HG03135 (cell line): ENCODE data around the gene SAMHD1.
"Not testable (repeated sequence)": the region's sequence is repeated elsewhere in the genome, so short reads cannot be mapped to it uniquely, and the experiment has no call there.

ENCODE experiments used
- ATAC-seq: cut with Tn5 transposase; IDR thresholded peaks from one replicate; pipeline ENCODE4 v1.9.1; 2021; ENCODE audit warnings: mild to moderate bottlenecking, moderate library complexity; ENCODE audit not compliant: unreplicated experiment

The SAMHD1 gene

GRCh38 chr20:36951198-36951978 is at the start of gene SAMHD1:
Gene SAMHD1 (minus strand): TSS chr20:36951708. CDS start chr20:36951643, 65 bp downstream.
- ATAC-seq: peak; percentile 91

- ATAC-seq: not testable (repeated sequence)
Observed at GRCh38 chr20:37000171-37000570, 48.7 kb upstream of the SAMHD1 start.

GRCh38 chr20:36998652-36999051 is 47.1 kb upstream of the SAMHD1 start:
- no peak for ATAC-seq

- no peak for ATAC-seq
Observed at GRCh38 chr20:36997121-36997520, 45.6 kb upstream of the SAMHD1 start.

GRCh38 chr20:36994221-36994620 is 42.7 kb upstream of the SAMHD1 start:
- not testable (repeated sequence) for ATAC-seq

- ATAC-seq: no peak
Observed at GRCh38 chr20:36992802-36993334, 41.4 kb upstream of the SAMHD1 start.

GRCh38 chr20:36991703-36992102 is 40.2 kb upstream of the SAMHD1 start:
- ATAC-seq: no peak

GRCh38 chr20:36989797-36990196 is 38.3 kb upstream of the SAMHD1 start:
- ATAC-seq: no peak

GRCh38 chr20:36988494-36988966 is 37.0 kb upstream of the SAMHD1 start:
- no peak for ATAC-seq

- no peak for ATAC-seq
Observed at GRCh38 chr20:36984257-36984638, 32.7 kb upstream of the SAMHD1 start.

- ATAC-seq: no peak
Observed at GRCh38 chr20:36975099-36975818, 23.8 kb upstream of the SAMHD1 start.

- no peak for ATAC-seq
Observed at GRCh38 chr20:36974660-36975059, 23.2 kb upstream of the SAMHD1 start.

- no peak for ATAC-seq
Observed at GRCh38 chr20:36971103-36971502, 19.6 kb upstream of the SAMHD1 start.

- no peak for ATAC-seq
Observed at GRCh38 chr20:36969478-36970186, 18.1 kb upstream of the SAMHD1 start.

- ATAC-seq: no peak
Observed at GRCh38 chr20:36969051-36969450, 17.5 kb upstream of the SAMHD1 start.

GRCh38 chr20:36967636-36968035 is 16.1 kb upstream of the SAMHD1 start:
- ATAC-seq: no peak

- not testable (repeated sequence) for ATAC-seq
Observed at GRCh38 chr20:36966965-36967364, 15.5 kb upstream of the SAMHD1 start.

GRCh38 chr20:36962354-36962941 is 10.9 kb upstream of the SAMHD1 start:
- not testable (repeated sequence) for ATAC-seq

GRCh38 chr20:36959242-36959641 is 7.7 kb upstream of the SAMHD1 start:
- no peak for ATAC-seq

- ATAC-seq: no peak
Observed at GRCh38 chr20:36957875-36958667, 6.6 kb upstream of the SAMHD1 start.
